HG02840 (cell line): ENCODE data around the gene FAM204A.

Experiments used
- ATAC-seq: cut with Tn5 transposase; IDR thresholded peaks from one replicate; pipeline ENCODE4 v1.9.1; 2021; ENCODE audit warnings: mild to moderate bottlenecking, moderate library complexity, moderate number of reproducible peaks; ENCODE audit not compliant: unreplicated experiment, low FRiP score

FAM204A gene

DNA sequence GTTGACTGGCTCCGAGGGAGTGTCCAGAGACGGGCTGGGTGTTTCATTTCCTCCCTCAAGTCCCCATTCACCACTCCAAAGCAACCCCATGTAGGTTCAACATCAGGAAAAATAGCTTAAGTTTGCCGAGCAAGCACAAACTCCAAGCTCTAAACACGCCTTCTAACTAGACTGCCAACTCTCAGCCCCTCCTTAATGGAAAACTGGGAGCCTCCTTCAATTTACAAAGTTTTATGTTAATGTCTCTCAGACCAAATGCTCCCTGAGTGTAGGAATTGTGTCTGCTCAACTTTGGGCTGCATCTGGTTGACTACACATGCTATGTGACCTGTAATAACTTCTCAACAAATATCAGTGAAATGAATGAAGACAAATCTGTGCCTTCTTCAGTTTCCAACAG is 87.5 kb downstream of the FAM204A start:
- no peak for ATAC-seq

DNA sequence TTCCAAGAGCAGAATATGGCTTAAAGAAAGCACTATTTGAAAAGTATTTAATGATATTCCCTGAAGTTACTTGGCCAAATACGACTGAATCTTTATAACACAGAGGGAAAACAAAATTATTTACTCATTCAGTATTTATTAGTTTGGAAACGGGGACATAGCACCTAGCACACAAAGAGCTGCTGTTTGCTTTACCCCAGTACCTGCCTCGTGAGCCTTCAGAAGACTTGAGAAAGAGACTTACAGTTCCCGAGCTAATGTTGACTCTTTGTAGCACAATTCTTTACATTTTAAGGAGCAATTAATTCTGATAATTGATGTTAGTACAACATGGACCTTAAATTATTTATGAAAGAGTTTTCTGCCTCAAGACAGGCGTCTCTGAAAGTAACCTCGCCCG is 88.7 kb downstream of the FAM204A start:
- ATAC-seq, result no peak

DNA sequence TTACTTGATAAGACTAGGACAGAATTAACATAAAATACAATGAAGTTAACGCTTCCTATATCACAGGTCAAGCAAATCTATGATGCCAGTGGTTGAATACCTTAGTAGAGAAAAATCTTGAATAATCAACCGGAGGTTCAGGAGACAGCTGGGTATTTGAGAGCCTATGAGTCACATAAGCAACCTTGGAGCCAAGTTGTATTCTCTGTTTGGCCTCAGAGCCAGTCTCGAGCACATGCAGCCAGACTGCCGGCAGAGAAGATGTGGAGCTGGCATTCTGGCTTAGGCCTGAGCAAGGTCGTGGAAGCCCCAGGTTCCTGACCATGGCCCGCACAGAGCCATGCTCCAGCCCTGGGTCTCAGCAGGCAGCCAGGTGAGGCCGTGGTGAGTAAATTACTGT is 90.3 kb downstream of the FAM204A start:
- ATAC-seq, result no peak

DNA sequence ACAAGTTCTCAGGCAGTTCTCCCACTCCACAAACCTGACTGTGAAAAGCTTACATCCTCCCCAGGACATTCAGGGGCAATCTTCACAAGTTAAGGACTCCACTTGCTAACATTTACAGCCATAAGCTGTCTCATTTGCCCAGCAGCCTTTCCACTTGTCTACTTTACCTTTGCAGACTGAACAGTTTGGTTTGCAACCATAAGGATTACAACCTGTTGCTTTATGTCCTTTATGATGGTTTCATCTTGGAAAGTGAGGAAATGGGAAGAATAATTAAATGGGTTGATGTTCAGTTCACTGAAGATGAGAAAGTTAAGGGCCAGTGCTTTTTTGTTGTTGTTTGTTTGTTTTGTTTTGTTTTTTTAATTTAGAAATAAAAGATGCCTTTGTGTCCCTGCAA is 92.4 kb downstream of the FAM204A start:
- no peak for ATAC-seq
